Measurements from ENCODE around the gene IFT25. TPM values are rescaled to one million over a fixed set of nuclear protein-coding genes. Genes with fewer than 3 reads are reported as not detected.

Gene IFT25
- total RNA-seq, 1 donor from 2014 or later, result 41.0 TPM

GRCh38 chr1:53964109-53964508 lies 18.6 kb upstream of the IFT25 start:
- Mint-ChIP-seq H3K4me3 (no peak overlapping the region), H3K27ac (no peak overlapping the region), H3K4me1 (peaks cover 2% of the 10 kb centered on the region), H3K36me3 (ENCODE audit: low read depth) (peaks cover 61% of the 10 kb centered on the region), H3K27me3 (no peaks in the 10 kb centered on the region), H3K9me3 (no peaks in the 10 kb centered on the region)
- POLR2A ChIA-PET, result no interaction called here
- no peak for ATAC-seq (ENCODE audit: low read depth)
- no peak for TF ChIP-seq CTCF (IDR thresholded peaks at IDR 0.05)
- no peak for DNase-seq
- CTCF ChIA-PET, result no interaction called here
- intact Hi-C loops (cut with micrococcal nuclease), result no loop called here

GRCh38 chr1:53963460-53963859 lies 18.0 kb upstream of the IFT25 start:
- POLR2A ChIA-PET, result no interaction called here
- H3K36me3 Mint-ChIP-seq (ENCODE audit: low read depth), result peaks cover 60% of the 10 kb centered on the region
- no peak for DNase-seq

GRCh38 chr1:53962395-53962794 lies 16.9 kb upstream of the IFT25 start:
- Mint-ChIP-seq H3K9me3 (no peaks in the 10 kb centered on the region), H3K4me1 (peaks cover 2% of the 10 kb centered on the region), H3K36me3 (ENCODE audit: low read depth) (peaks cover 58% of the 10 kb centered on the region), H3K4me3 (no peak overlapping the region), H3K27ac (no peak overlapping the region), H3K27me3 (no peaks in the 10 kb centered on the region)
- intact Hi-C loops (cut with micrococcal nuclease), result no loop called here
- CTCF ChIA-PET, result interaction anchor here (6.1 kb wide), 1 partner anchor 102 kb away, joined by 157 read pairs; no protein-coding TSS in a partner anchor
- DNase-seq, result no peak
- no peak for ATAC-seq (ENCODE audit: low read depth)
- TF ChIP-seq CTCF (IDR thresholded peaks at IDR 0.05), result no peak
- POLR2A ChIA-PET, result no interaction called here

More at GRCh38 chr1:53963460-53963859, 18.0 kb upstream of the IFT25 start:
- Mint-ChIP-seq H3K27ac (no peak overlapping the region), H3K27me3 (no peaks in the 10 kb centered on the region), H3K9me3 (no peaks in the 10 kb centered on the region), H3K4me1 (peaks cover 2% of the 10 kb centered on the region), H3K4me3 (no peak overlapping the region)
- ATAC-seq (ENCODE audit: low read depth), result no peak
- CTCF ChIA-PET, result interaction anchor here (6.1 kb wide), 1 partner anchor 103 kb away, joined by 157 read pairs; no protein-coding TSS in a partner anchor
- intact Hi-C loops (cut with micrococcal nuclease), result no loop called here
- no peak for TF ChIP-seq CTCF (IDR thresholded peaks at IDR 0.05)

- peak; percentile 56 for ATAC-seq (ENCODE audit: low read depth)
- Mint-ChIP-seq H3K36me3 (ENCODE audit: low read depth) (peaks cover 45% of the 10 kb centered on the region), H3K27ac (no peak overlapping the region), H3K9me3 (no peaks in the 10 kb centered on the region), H3K27me3 (no peaks in the 10 kb centered on the region), H3K4me3 (no peak overlapping the region), H3K4me1 (peaks cover 2% of the 10 kb centered on the region)
- DNase-seq, result no peak
- POLR2A ChIA-PET, result interaction anchor here (0.6 to 1.1 kb wide), 3 partner anchors 14 to 98 kb away, joined by 4 to 9 read pairs (median 7); partner anchors contain the start of genes IFT25 and LRRC42
- TF ChIP-seq CTCF (IDR thresholded peaks at IDR 0.05), result peak; percentile 21
- CTCF ChIA-PET, result interaction anchor here (0.6 to 6.1 kb wide), 18 partner anchors 9 to 841 kb away, joined by 3 to 157 read pairs (median 4); partner anchors contain the start of genes IFT25, LRRC42, TTC22 and YIPF1
- intact Hi-C loops (cut with micrococcal nuclease), result loop anchor here (1.0 to 5.0 kb wide), 3 partner anchors 81 to 472 kb away; no protein-coding TSS in a partner anchor
Observed at GRCh38 chr1:53959664-53960250, 14.3 kb upstream of the IFT25 start.

- Mint-ChIP-seq H3K27me3 (no peaks in the 10 kb centered on the region), H3K9me3 (no peaks in the 10 kb centered on the region), H3K4me1 (no peaks in the 10 kb centered on the region), H3K4me3 (no peak overlapping the region), H3K27ac (no peak overlapping the region), H3K36me3 (ENCODE audit: low read depth) (peaks cover 42% of the 10 kb centered on the region)
- CTCF ChIA-PET, result interaction anchor here (1.8 to 6.1 kb wide), 4 partner anchors 13 to 97 kb away, joined by 5 to 157 read pairs (median 7); no protein-coding TSS in a partner anchor
- intact Hi-C loops (cut with micrococcal nuclease), result loop anchor here (5.0 kb wide), 1 partner anchor 470 kb away; no protein-coding TSS in a partner anchor
- DNase-seq (no peak), ATAC-seq (ENCODE audit: low read depth) (no peak)
- POLR2A ChIA-PET, result interaction anchor here (1.3 kb wide), 1 partner anchor 12 kb away, joined by 8 read pairs; the partner anchor contains the start of gene IFT25
- TF ChIP-seq CTCF (IDR thresholded peaks at IDR 0.05), result no peak
Observed at GRCh38 chr1:53957194-53957818, 11.8 kb upstream of the IFT25 start.
